GM12864 (cell line): Measurements from ENCODE around the gene PLCG2.

ENCODE experiments used
- DNase-seq: peaks from one replicate; pipeline ENCODE4 v3.0.0-alpha.2; 2011; ENCODE audit warnings: low read depth
- H3K4me3 ChIP-seq: 2 replicates; pipeline ENCODE4 v1.5.1; 2011; ENCODE audit warnings: mild to moderate bottlenecking, low read depth, low read length, control low read depth
- TF ChIP-seq, protein P1 (sequence below): IDR thresholded peaks from 2 replicates; pipeline ENCODE4 v1.5.1; 2011; ENCODE audit warnings: low read depth, mild to moderate bottlenecking, moderate library complexity, low read length, control low read depth, inconsistent platforms; ENCODE audit errors: missing control alignments

Gene PLCG2

DNA sequence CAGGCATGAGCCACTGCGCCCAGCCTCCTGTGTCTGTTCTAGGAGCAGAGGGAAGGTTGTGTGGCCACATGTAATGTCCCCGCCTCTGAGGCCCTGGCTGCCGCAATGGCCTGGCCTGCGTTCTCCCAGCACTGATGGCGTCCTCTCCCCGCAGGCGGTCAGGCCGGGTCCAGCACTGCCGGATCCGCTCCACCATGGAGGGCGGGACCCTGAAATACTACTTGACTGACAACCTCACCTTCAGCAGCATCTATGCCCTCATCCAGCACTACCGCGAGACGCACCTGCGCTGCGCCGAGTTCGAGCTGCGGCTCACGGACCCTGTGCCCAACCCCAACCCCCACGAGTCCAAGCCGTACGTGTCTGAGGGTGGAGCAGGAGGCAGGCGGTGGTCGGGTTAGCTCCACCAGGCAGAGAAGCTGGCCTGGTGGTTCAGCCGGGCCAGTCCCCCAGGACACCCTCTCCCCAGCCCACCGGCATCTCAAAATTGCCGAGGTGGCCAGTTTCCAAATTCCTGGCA lies 131.3 kb downstream of the PLCG2 start:
- TF ChIP-seq, protein P1, sequence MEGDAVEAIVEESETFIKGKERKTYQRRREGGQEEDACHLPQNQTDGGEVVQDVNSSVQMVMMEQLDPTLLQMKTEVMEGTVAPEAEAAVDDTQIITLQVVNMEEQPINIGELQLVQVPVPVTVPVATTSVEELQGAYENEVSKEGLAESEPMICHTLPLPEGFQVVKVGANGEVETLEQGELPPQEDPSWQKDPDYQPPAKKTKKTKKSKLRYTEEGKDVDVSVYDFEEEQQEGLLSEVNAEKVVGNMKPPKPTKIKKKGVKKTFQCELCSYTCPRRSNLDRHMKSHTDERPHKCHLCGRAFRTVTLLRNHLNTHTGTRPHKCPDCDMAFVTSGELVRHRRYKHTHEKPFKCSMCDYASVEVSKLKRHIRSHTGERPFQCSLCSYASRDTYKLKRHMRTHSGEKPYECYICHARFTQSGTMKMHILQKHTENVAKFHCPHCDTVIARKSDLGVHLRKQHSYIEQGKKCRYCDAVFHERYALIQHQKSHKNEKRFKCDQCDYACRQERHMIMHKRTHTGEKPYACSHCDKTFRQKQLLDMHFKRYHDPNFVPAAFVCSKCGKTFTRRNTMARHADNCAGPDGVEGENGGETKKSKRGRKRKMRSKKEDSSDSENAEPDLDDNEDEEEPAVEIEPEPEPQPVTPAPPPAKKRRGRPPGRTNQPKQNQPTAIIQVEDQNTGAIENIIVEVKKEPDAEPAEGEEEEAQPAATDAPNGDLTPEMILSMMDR = no peak
- H3K4me3 ChIP-seq = no peak overlapping the region
- no peak for DNase-seq

DNA sequence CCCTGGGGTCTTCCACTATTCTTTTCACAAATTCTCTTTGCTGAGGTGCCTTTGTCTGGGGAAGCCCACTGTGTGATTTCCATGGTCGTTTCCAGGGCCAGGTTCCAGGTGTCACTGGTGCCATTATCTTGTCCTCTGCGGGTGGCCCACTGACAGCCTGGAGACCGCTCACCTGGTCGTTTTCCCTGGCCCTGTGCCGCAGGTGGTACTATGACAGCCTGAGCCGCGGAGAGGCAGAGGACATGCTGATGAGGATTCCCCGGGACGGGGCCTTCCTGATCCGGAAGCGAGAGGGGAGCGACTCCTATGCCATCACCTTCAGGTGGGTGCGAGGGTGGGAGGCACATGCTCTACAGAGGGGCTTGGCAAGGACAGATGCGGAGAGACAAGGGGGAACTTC lies 133.3 kb downstream of the PLCG2 start:
- DNase-seq = no peak
- TF ChIP-seq, protein P1 = no peak
- no peak overlapping the region for H3K4me3 ChIP-seq

DNA sequence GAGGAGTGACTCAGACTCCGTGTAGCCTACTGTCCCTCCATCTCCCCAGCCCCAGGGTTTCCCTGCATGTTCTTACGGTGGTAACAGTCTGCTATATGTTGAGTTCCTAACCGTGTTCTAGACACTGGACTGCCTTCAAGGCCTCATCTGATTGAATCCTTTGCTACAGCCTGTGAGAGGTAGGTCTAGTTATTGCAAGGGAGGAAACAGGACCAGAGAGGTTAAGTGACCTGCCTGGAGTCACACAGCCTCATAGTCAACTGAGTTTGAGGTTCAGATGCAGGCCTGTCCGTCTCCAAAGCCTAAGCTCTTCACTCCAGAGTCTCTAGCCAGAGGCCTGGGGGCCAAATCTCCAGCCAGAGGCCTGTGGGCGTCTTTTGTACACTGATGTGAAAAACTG lies 134.1 kb downstream of the PLCG2 start:
- TF ChIP-seq, protein P1 = no peak
- no peak overlapping the region for H3K4me3 ChIP-seq
- no peak for DNase-seq

DNA sequence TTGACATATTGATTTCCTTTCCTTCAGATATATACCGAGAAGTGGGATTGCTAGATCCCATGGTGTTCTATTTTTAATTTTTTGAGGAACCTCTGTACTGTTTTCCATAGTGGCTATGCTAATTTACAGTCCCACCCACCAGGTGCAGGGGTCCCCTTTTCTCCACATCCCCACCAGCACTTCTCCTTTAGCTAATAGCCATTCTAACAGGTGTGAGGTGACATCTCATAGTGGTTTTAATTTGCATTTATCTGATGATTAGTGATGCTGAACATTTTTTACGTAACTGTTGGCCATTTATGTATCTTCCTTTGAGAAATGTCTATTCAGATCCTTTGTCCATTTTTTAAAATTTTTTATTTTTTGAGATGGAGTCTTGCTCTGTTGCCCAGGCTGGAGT lies 138.3 kb downstream of the PLCG2 start:
- TF ChIP-seq, protein P1 = no peak
- DNase-seq = no peak
- no peak overlapping the region for H3K4me3 ChIP-seq

DNA sequence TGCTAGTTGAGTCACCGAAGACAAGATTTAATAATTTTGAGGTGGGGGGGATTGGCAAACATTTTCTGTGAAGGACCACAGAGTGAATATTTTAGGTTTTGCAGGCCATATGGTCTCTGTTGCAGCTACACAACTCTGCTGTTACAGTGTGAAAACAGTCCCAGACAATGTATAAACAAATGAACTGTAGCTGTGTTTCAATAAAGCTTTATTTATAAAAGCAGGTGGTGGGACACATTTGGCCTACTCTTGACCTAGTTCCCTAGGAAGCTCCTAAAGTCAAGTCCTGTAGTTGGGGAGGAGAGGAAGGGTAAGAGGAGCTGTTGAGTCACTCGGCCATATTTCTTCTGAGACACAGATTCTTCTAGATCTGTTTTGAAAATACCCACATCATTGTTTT lies 139.8 kb downstream of the PLCG2 start:
- TF ChIP-seq, protein P1 = no peak
- DNase-seq = no peak
- no peak overlapping the region for H3K4me3 ChIP-seq

DNA sequence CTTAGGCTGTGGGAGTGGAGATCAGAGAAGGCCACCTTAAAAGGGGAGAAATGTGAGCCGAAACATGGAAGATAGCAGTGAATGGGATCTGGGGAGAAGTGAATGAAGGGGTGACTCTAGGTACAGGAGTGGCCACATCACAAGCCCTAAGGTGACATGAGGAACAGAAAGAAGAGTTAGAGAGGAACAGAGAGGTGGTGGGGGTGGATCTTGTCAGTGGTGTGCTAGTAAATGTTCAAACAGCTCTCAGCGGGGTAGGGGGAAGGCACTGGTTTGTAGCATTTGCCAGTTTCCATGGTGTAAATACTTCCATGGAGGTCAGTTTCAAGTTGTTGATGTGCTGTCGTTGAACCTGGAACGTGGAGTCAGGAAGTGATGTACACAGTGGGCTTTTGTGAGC lies 141.4 kb downstream of the PLCG2 start:
- no peak for DNase-seq
- TF ChIP-seq, protein P1 = no peak
- no peak overlapping the region for H3K4me3 ChIP-seq

DNA sequence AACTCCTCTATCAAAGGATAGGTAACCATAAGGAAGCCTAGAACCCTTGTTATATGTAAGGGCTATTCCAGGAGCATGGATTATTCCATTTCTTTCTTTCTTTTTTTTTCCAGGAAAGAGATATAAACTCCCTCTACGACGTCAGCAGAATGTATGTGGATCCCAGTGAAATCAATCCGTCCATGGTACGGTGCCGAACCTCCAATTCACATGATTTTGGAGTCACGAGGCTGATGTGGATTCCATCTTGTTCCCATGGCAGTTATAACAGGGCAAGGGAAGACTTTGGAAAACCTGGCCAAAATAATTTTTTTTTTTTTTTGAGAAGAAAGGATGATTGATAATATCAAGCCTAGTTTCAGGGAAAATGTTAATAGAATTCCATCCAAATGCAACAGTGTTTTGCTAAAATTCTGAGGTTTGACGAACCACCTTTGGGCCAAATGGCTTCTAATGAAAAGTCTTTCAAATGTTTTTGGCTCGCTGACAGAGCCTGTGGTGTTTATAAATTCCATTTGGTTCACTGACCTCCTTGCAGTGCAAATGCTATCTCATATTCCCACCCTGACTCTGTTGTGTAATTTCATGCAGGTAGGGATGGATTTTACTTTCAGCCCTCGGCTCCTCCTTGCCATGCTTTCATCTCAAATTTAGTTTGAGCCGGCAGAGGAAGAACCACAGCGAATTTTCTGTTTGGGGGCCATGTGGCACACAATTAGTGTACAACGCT lies 142.2 kb downstream of the PLCG2 start:
- TF ChIP-seq, protein P1 = no peak
- no peak for DNase-seq
- H3K4me3 ChIP-seq = no peak overlapping the region
